Kidney epithelial cell (primary cell): Measurements from ENCODE around the gene HECTD1. TPM values are rescaled to one million over a fixed set of nuclear protein-coding genes. Genes with fewer than 3 reads are reported as not detected.
A peak's percentile ranks its signal among the peaks of the same experiment; 100 is the strongest.

Experiments
- DNase-seq: peaks from one replicate; pipeline ENCODE4 v3.0.0-alpha.2; 2010; ENCODE audit warnings: low read depth
- H3K27me3 ChIP-seq: 2 replicates; pipeline ENCODE4 v1.6.0; 2011; ENCODE audit warnings: low read length; ENCODE audit not compliant: control insufficient read depth, insufficient read depth
- H3K36me3 ChIP-seq: 2 replicates; pipeline ENCODE4 v1.5.1; 2011; ENCODE audit warnings: low read length; ENCODE audit not compliant: control insufficient read depth, insufficient read depth
- H3K4me3 ChIP-seq: 2 replicates; pipeline ENCODE4 v1.5.1; 2011; ENCODE audit warnings: low read depth, mild to moderate bottlenecking, control low read depth, low read length
- CTCF ChIP-seq: IDR thresholded peaks from 2 replicates; pipeline ENCODE4 v1.5.1; 2011; ENCODE audit warnings: mild to moderate bottlenecking, moderate library complexity, low read length, control low read depth, inconsistent platforms; ENCODE audit not compliant: insufficient read depth, poor library complexity, severe bottlenecking
- total RNA-seq: library from RNA; depleted of rRNA; stranded (reverse); fragments of >200 nt; gene quantifications from 2 replicates; pipeline ENCODE4 v1.2.3, GENCODE V29; 2015

HECTD1 gene
- total RNA-seq, 1 donor from 2014 or later = 118 TPM

GRCh38 chr14:31137214-31137889 lies 70.2 kb downstream of the HECTD1 start:
- DNase-seq = no peak
- Histone ChIP-seq H3K27me3 (no peaks in the 10 kb centered on the region), H3K4me3 (no peak overlapping the region), H3K36me3 (no peaks in the 10 kb centered on the region)
- TF ChIP-seq CTCF = no peak

DNA sequence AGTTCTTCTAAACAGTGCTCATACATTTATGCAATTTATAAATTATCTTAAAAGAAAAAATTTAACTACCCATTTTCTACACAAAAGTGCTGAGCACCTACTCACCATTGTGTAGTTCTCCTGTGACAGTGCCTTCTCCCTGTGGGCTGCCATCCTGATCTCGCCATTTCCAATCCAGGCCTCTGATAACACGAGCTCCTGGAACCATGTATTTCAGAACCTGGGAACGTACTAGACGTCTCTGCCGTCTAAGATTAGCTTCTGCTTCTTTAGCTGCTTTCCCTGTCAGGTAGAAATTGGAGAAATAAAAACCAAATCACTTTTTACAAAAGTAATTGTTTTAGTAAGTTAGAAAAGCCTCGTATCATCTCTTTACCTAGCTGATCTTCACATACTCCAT lies 74.5 kb downstream of the HECTD1 start:
- no peaks in the 10 kb centered on the region for H3K27me3 ChIP-seq
- no peaks in the 10 kb centered on the region for H3K36me3 ChIP-seq
- no peak for TF ChIP-seq CTCF
- DNase-seq = no peak
- H3K4me3 ChIP-seq = no peak overlapping the region

- TF ChIP-seq CTCF = no peak
- H3K36me3 ChIP-seq = peaks cover 1% of the 10 kb centered on the region
Observed at GRCh38 chr14:31128601-31129526, 78.7 kb downstream of the HECTD1 start.

GRCh38 chr14:31127690-31128089 lies 79.9 kb downstream of the HECTD1 start:
- peak; percentile 28 for DNase-seq
- TF ChIP-seq CTCF = no peak

More at GRCh38 chr14:31128601-31129526, 78.7 kb downstream of the HECTD1 start:
- Histone ChIP-seq H3K4me3 (no peak overlapping the region), H3K27me3 (no peaks in the 10 kb centered on the region)
- no peak for DNase-seq

DNA sequence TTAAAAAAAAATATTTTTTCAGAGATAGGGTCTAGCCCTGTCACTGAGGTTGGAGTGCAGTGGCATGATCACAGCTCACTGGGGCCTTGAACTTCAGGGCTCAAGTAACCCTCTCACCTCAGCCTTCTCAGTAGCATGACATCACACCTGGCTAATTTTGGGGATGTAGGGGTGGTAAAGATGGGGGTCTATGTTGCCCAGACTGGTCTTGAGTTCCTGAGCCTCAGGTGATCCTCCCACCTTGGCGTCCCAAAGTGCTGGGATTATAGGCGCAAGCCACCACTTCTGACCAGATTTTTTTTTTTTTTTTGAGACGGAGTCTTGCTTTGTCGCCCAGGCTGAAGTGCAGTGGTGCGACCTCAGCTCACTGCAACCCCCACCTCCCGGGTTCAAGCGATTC lies 80.9 kb downstream of the HECTD1 start:
- Histone ChIP-seq H3K36me3 (peaks cover 3% of the 10 kb centered on the region), H3K27me3 (no peaks in the 10 kb centered on the region)
- no peak for TF ChIP-seq CTCF

More at GRCh38 chr14:31127690-31128089, 79.9 kb downstream of the HECTD1 start:
- H3K27me3 ChIP-seq = no peaks in the 10 kb centered on the region
- H3K4me3 ChIP-seq = no peak overlapping the region
- H3K36me3 ChIP-seq = peaks cover 1% of the 10 kb centered on the region

More for the DNA sequence above, 80.9 kb downstream of the HECTD1 start:
- H3K4me3 ChIP-seq = no peak overlapping the region
- no peak for DNase-seq
